Measurements from ENCODE around the gene SERPINB12.

The SERPINB12 gene

GRCh38 chr18:63586966-63587365 is 44.8 kb downstream of the SERPINB12 start, which contains the start of gene SERPINB13:
Gene SERPINB13 (plus strand): TSS chr18:63587343. CDS start chr18:63588668, 1,325 bp downstream.
- H4K91ac ChIP-seq (ENCODE audit: low read length), result no peak within 1 kb of the TSS
- no peak within 1 kb of the TSS for H2AK5ac ChIP-seq (ENCODE audit: low read length, severe bottlenecking)
- H3K4me3 ChIP-seq (ENCODE audit: insufficient read depth in 1 of 2, low read depth in 1 of 2, low read length in 2 of 2), result no peak within 1 kb of the TSS
- no peak within 1 kb of the TSS for H3K9ac ChIP-seq (ENCODE audit: low read length)
- DNase-seq, result no peak
- no peak within 1 kb of the TSS for H2BK15ac ChIP-seq (ENCODE audit: low read depth, poor library complexity, severe bottlenecking)
- H3K14ac ChIP-seq (ENCODE audit: low read length in 2 of 2), result no peak within 1 kb of the TSS
- H4K8ac ChIP-seq (ENCODE audit: low read length), result no peak within 1 kb of the TSS
- H3K9me3 ChIP-seq (ENCODE audit: control insufficient read depth, low read length), result no peaks in the 10 kb centered on the region
- H3K4me2 ChIP-seq (ENCODE audit: low read length, poor library complexity, severe bottlenecking), result no peak within 1 kb of the TSS
- H3K23ac ChIP-seq (ENCODE audit: low read length in 2 of 2), result no peak within 1 kb of the TSS
- H3K18ac ChIP-seq (ENCODE audit: low read depth in 1 of 2, low read length in 2 of 2), result no peak within 1 kb of the TSS
- no peaks in the 10 kb centered on the region for H3K36me3 ChIP-seq (ENCODE audit: control insufficient read depth in 1 of 2, insufficient read depth in 2 of 2, low read depth in 1 of 2, low read length in 2 of 2)
- H3K4ac ChIP-seq (ENCODE audit: low read depth in 1 of 2, low read length in 2 of 2), result no peak within 1 kb of the TSS
- no peaks in the 10 kb centered on the region for H3K4me1 ChIP-seq (ENCODE audit: control insufficient read depth, insufficient read depth, low read depth, low read length)
- H3K27me3 ChIP-seq (ENCODE audit: control insufficient read depth in 1 of 2, insufficient read depth in 1 of 2, low read length in 2 of 2), result peaks cover 0 to 3% of the 10 kb centered on the region in 2 experiments
- no peaks in the 10 kb centered on the region for H3K79me1 ChIP-seq (replicated peaks; ENCODE audit: low read length, poor library complexity, severe bottlenecking)
- no peak within 1 kb of the TSS for H2AFZ ChIP-seq (ENCODE audit: low read depth, low read length)
- no peak within 1 kb of the TSS for H2BK12ac ChIP-seq (ENCODE audit: low read length in 2 of 2)
- H2BK120ac ChIP-seq (ENCODE audit: low read depth, low read length), result no peak within 1 kb of the TSS
- WGBS, result 97% methylated on average over 4 of the region's 4 CpGs
- H2BK5ac ChIP-seq (ENCODE audit: low read depth, low read length, poor library complexity, severe bottlenecking), result no peak within 1 kb of the TSS
- H3K27ac ChIP-seq (ENCODE audit: low read length, poor library complexity, severe bottlenecking), result no peak within 1 kb of the TSS

GRCh38 chr18:63588909-63589308 is 46.7 kb downstream of the SERPINB12 start:
- WGBS, result 74% methylated on average over 3 of the region's 5 CpGs
- H2BK12ac ChIP-seq (ENCODE audit: low read length in 2 of 2), result no peak overlapping the region
- H3K4me1 ChIP-seq (ENCODE audit: control insufficient read depth, insufficient read depth, low read depth, low read length), result no peaks in the 10 kb centered on the region

GRCh38 chr18:63590373-63590772 is 48.2 kb downstream of the SERPINB12 start:
- Histone ChIP-seq H2BK15ac (ENCODE audit: low read depth, poor library complexity, severe bottlenecking) (no peak overlapping the region), H3K27me3 (ENCODE audit: control insufficient read depth in 1 of 2, insufficient read depth in 1 of 2, low read length in 2 of 2) (peaks cover 0 to 2% of the 10 kb centered on the region in 2 experiments), H3K18ac (ENCODE audit: low read depth in 1 of 2, low read length in 2 of 2) (no peak overlapping the region), H2BK5ac (ENCODE audit: low read depth, low read length, poor library complexity, severe bottlenecking) (no peak overlapping the region), H2AK5ac (ENCODE audit: low read length, severe bottlenecking) (no peak overlapping the region), H3K9me3 (ENCODE audit: control insufficient read depth, low read length) (no peaks in the 10 kb centered on the region), H2BK120ac (ENCODE audit: low read depth, low read length) (no peak overlapping the region), H2AFZ (ENCODE audit: low read depth, low read length) (no peak overlapping the region), H3K4ac (ENCODE audit: low read depth in 1 of 2, low read length in 2 of 2) (no peak overlapping the region), H3K4me2 (ENCODE audit: low read length, poor library complexity, severe bottlenecking) (no peak overlapping the region), H3K14ac (ENCODE audit: low read length in 2 of 2) (no peak overlapping the region), H3K9ac (ENCODE audit: low read length) (no peak overlapping the region), H3K23ac (ENCODE audit: low read length in 2 of 2) (no peak overlapping the region), H3K27ac (ENCODE audit: low read length, poor library complexity, severe bottlenecking) (no peak overlapping the region), H3K79me1 (replicated peaks; ENCODE audit: low read length, poor library complexity, severe bottlenecking) (no peaks in the 10 kb centered on the region), H2BK12ac (ENCODE audit: low read length in 2 of 2) (no peak overlapping the region), H3K4me1 (ENCODE audit: control insufficient read depth, insufficient read depth, low read depth, low read length) (no peaks in the 10 kb centered on the region), H4K91ac (ENCODE audit: low read length) (no peak overlapping the region), H3K36me3 (ENCODE audit: control insufficient read depth in 1 of 2, insufficient read depth in 2 of 2, low read depth in 1 of 2, low read length in 2 of 2) (no peaks in the 10 kb centered on the region), H3K4me3 (ENCODE audit: insufficient read depth in 1 of 2, low read depth in 1 of 2, low read length in 2 of 2) (no peak overlapping the region), H4K8ac (ENCODE audit: low read length) (no peak overlapping the region)
- no peak for DNase-seq
- WGBS, result 62% methylated on average over 2 of the region's 2 CpGs

More at GRCh38 chr18:63588909-63589308, 46.7 kb downstream of the SERPINB12 start:
- H3K27ac ChIP-seq (ENCODE audit: low read length, poor library complexity, severe bottlenecking), result no peak overlapping the region
- H3K27me3 ChIP-seq (ENCODE audit: control insufficient read depth in 1 of 2, insufficient read depth in 1 of 2, low read length in 2 of 2), result peaks cover 0 to 3% of the 10 kb centered on the region in 2 experiments
- H4K8ac ChIP-seq (ENCODE audit: low read length), result no peak overlapping the region
- H3K9ac ChIP-seq (ENCODE audit: low read length), result no peak overlapping the region
- H3K36me3 ChIP-seq (ENCODE audit: control insufficient read depth in 1 of 2, insufficient read depth in 2 of 2, low read depth in 1 of 2, low read length in 2 of 2), result no peaks in the 10 kb centered on the region
- no peak overlapping the region for H4K91ac ChIP-seq (ENCODE audit: low read length)
- H2BK120ac ChIP-seq (ENCODE audit: low read depth, low read length), result no peak overlapping the region
- H3K4me3 ChIP-seq (ENCODE audit: insufficient read depth in 1 of 2, low read depth in 1 of 2, low read length in 2 of 2), result no peak overlapping the region
- H2AFZ ChIP-seq (ENCODE audit: low read depth, low read length), result no peak overlapping the region
- H3K79me1 ChIP-seq (replicated peaks; ENCODE audit: low read length, poor library complexity, severe bottlenecking), result no peaks in the 10 kb centered on the region
- no peak overlapping the region for H3K18ac ChIP-seq (ENCODE audit: low read depth in 1 of 2, low read length in 2 of 2)
- H2BK5ac ChIP-seq (ENCODE audit: low read depth, low read length, poor library complexity, severe bottlenecking), result no peak overlapping the region
- no peak overlapping the region for H2BK15ac ChIP-seq (ENCODE audit: low read depth, poor library complexity, severe bottlenecking)
- H3K23ac ChIP-seq (ENCODE audit: low read length in 2 of 2), result no peak overlapping the region
- H3K4ac ChIP-seq (ENCODE audit: low read depth in 1 of 2, low read length in 2 of 2), result no peak overlapping the region
- no peak overlapping the region for H3K4me2 ChIP-seq (ENCODE audit: low read length, poor library complexity, severe bottlenecking)
- DNase-seq, result no peak
- no peaks in the 10 kb centered on the region for H3K9me3 ChIP-seq (ENCODE audit: control insufficient read depth, low read length)
- no peak overlapping the region for H2AK5ac ChIP-seq (ENCODE audit: low read length, severe bottlenecking)
- no peak overlapping the region for H3K14ac ChIP-seq (ENCODE audit: low read length in 2 of 2)

GRCh38 chr18:63590966-63591695 is 49.0 kb downstream of the SERPINB12 start:
- no peak overlapping the region for H3K4me2 ChIP-seq (ENCODE audit: low read length, poor library complexity, severe bottlenecking)
- H3K9me3 ChIP-seq (ENCODE audit: control insufficient read depth, low read length), result no peaks in the 10 kb centered on the region
- no peak for DNase-seq
- no peaks in the 10 kb centered on the region for H3K27me3 ChIP-seq (ENCODE audit: control insufficient read depth in 1 of 2, insufficient read depth in 1 of 2, low read length in 2 of 2)
- H2AFZ ChIP-seq (ENCODE audit: low read depth, low read length), result no peak overlapping the region
- no peak overlapping the region for H3K4me3 ChIP-seq (ENCODE audit: insufficient read depth in 1 of 2, low read depth in 1 of 2, low read length in 2 of 2)
- no peak overlapping the region for H2BK5ac ChIP-seq (ENCODE audit: low read depth, low read length, poor library complexity, severe bottlenecking)
- H2BK15ac ChIP-seq (ENCODE audit: low read depth, poor library complexity, severe bottlenecking), result no peak overlapping the region
- H3K79me1 ChIP-seq (replicated peaks; ENCODE audit: low read length, poor library complexity, severe bottlenecking), result no peaks in the 10 kb centered on the region
- H3K4ac ChIP-seq (ENCODE audit: low read depth in 1 of 2, low read length in 2 of 2), result no peak overlapping the region
- H3K9ac ChIP-seq (ENCODE audit: low read length), result no peak overlapping the region
- no peak overlapping the region for H4K91ac ChIP-seq (ENCODE audit: low read length)
- 69% methylated on average over 2 of the region's 3 CpGs for WGBS
- H4K8ac ChIP-seq (ENCODE audit: low read length), result no peak overlapping the region
- no peak overlapping the region for H3K18ac ChIP-seq (ENCODE audit: low read depth in 1 of 2, low read length in 2 of 2)
- no peaks in the 10 kb centered on the region for H3K36me3 ChIP-seq (ENCODE audit: control insufficient read depth in 1 of 2, insufficient read depth in 2 of 2, low read depth in 1 of 2, low read length in 2 of 2)
- no peak overlapping the region for H2BK120ac ChIP-seq (ENCODE audit: low read depth, low read length)
- no peak overlapping the region for H3K23ac ChIP-seq (ENCODE audit: low read length in 2 of 2)
- no peak overlapping the region for H3K14ac ChIP-seq (ENCODE audit: low read length in 2 of 2)
- H2AK5ac ChIP-seq (ENCODE audit: low read length, severe bottlenecking), result no peak overlapping the region
- no peak overlapping the region for H2BK12ac ChIP-seq (ENCODE audit: low read length in 2 of 2)
- H3K4me1 ChIP-seq (ENCODE audit: control insufficient read depth, insufficient read depth, low read depth, low read length), result no peaks in the 10 kb centered on the region
- H3K27ac ChIP-seq (ENCODE audit: low read length, poor library complexity, severe bottlenecking), result no peak overlapping the region
